Natural killer cell (primary cell): ENCODE data around the gene RALGDS. TPM values are rescaled to one million over a fixed set of nuclear protein-coding genes. Genes with fewer than 3 reads are reported as not detected.
"Not testable (repeated sequence)": the region's sequence is repeated elsewhere in the genome, so short reads cannot be mapped to it uniquely, and the experiment has no call there.

Experiments used
- ATAC-seq, 3 donors: fragments of 150-1000 bp in 2 of 3; fragments of 200-7000 bp in 1 of 3; cut with Tn5 transposase; 1 replicate in 1 of 3; 2 replicates in 2 of 3; pipeline ENCODE4 v1.10.0; 2021; ENCODE audit warnings: mild to moderate bottlenecking in 2 of 3, moderate library complexity in 2 of 3
- DNase-seq, 2 donors: peaks; one replicate each; pipeline versions ENCODE4 v3.0.0 to v3.0.0-alpha.2; 2013 to 2021; ENCODE audit warnings: mixed read lengths in 1 of 2
- H3K27ac ChIP-seq: one replicate; pipeline ENCODE4 v1.5.1; 2013; ENCODE audit warnings: mild to moderate bottlenecking, low read length
- H3K27me3 ChIP-seq: one replicate; pipeline ENCODE4 v1.6.1; 2013; ENCODE audit warnings: low read length; ENCODE audit not compliant: control insufficient read depth, insufficient read depth
- H3K36me3 ChIP-seq: one replicate; pipeline ENCODE4 v1.6.1; 2013; ENCODE audit warnings: low read length; ENCODE audit not compliant: control insufficient read depth, insufficient read depth
- H3K4me1 ChIP-seq: one replicate; pipeline ENCODE4 v1.6.1; 2013; ENCODE audit warnings: low read length; ENCODE audit not compliant: control insufficient read depth, insufficient read depth
- H3K4me3 ChIP-seq: one replicate; pipeline ENCODE4 v1.5.1; 2013; ENCODE audit warnings: low read length
- H3K9me3 ChIP-seq: one replicate; pipeline ENCODE4 v1.6.1; 2013; ENCODE audit warnings: low read length; ENCODE audit not compliant: control insufficient read depth, insufficient read depth
- H3K27ac Mint-ChIP-seq, 2 donors: one replicate each; pipeline ENCODE4 v1.8.0; 2022; ENCODE audit warnings: mild to moderate bottlenecking in 2 of 2, mixed read lengths in 2 of 2, moderate library complexity in 1 of 2
- H3K27me3 Mint-ChIP-seq, 2 donors: one replicate each; pipeline ENCODE4 v1.8.0; 2022; ENCODE audit warnings: low read depth in 2 of 2, mixed read lengths in 2 of 2
- H3K36me3 Mint-ChIP-seq: one replicate; pipeline ENCODE4 v1.8.0; 2022; ENCODE audit warnings: mixed read lengths
- H3K4me1 Mint-ChIP-seq, 2 donors: one replicate each; pipeline ENCODE4 v1.8.0; 2022; ENCODE audit warnings: mixed read lengths in 2 of 2
- H3K4me3 Mint-ChIP-seq: one replicate; pipeline ENCODE4 v1.8.0; 2022; ENCODE audit warnings: mild to moderate bottlenecking, moderate library complexity, mixed read lengths
- H3K9me3 Mint-ChIP-seq, 2 donors: one replicate each; pipeline ENCODE4 v1.8.0; 2022; ENCODE audit warnings: mixed read lengths in 2 of 2
- CTCF ChIP-seq: fragments of 200-600 bp; IDR thresholded peaks from one replicate; pipeline ENCODE4 v1.8.0; 2022; ENCODE audit warnings: antibody characterized with exemption
- WGBS: methylation state at CpG from one replicate; pipeline ENCODE4 v1.1.7; 2013; ENCODE audit warnings: missing lambda C conversion rate; ENCODE audit not compliant: insufficient coverage; 5-methylcytosine and 5-hydroxymethylcytosine counted together
- intact Hi-C: fragments of 100-400 bp; cut with micrococcal nuclease; formaldehyde crosslinking; loops from one replicate; pipeline ENCODE4 v1.14.2; 2022
- total RNA-seq, 4 donors: library from RNA; stranded (reverse); fragments of 120-200 nt in 1 of 4; gene quantifications; one replicate each; pipeline versions ENCODE4 v1.2.3 to v1.2.4, GENCODE V29; 2013 to 2022

The RALGDS gene
- 100 to 1,000 TPM; 206 to 250 (median 208) TPM for total RNA-seq
- total RNA-seq (2013) = 90.7 TPM

- Histone ChIP-seq H3K4me3 (peak within 1 kb of the TSS; percentile 44), H3K36me3 (no peaks in the 10 kb centered on the region), H3K4me1 (peaks cover 92% of the 10 kb centered on the region), H3K27ac (peak within 1 kb of the TSS; percentile 97), H3K27me3 (no peaks in the 10 kb centered on the region), H3K9me3 (no peaks in the 10 kb centered on the region)
- DNase-seq (peak; percentile 87 to 95), ATAC-seq (peak; percentile 78 to 92 (median 84))
- H3K4me1 Mint-ChIP-seq = peaks cover 40 to 68% of the 10 kb centered on the region in 2 donors
- H3K4me3 Mint-ChIP-seq = peak within 1 kb of the TSS; percentile 82
- H3K36me3 Mint-ChIP-seq = no peaks in the 10 kb centered on the region
- H3K27me3 Mint-ChIP-seq = no peaks in the 10 kb centered on the region
- intact Hi-C loops = loop anchor here (1.0 kb wide), 1 partner anchor 28 kb away; no protein-coding TSS in a partner anchor
- 4% methylated on average over 52 of the region's 53 CpGs for WGBS
- peak within 1 kb of the TSS; percentile 75 to 97 for H3K27ac Mint-ChIP-seq
- TF ChIP-seq CTCF = no peak
- H3K9me3 Mint-ChIP-seq = no peaks in the 10 kb centered on the region
Observed at GRCh38 chr9:133121198-133121914, at the start of gene RALGDS. Gene RALGDS (minus strand): TSS chr9:133121240. CDS start chr9:133121154, 86 bp downstream.

- Histone ChIP-seq H3K27ac (no peak overlapping the region), H3K4me1 (no peaks in the 10 kb centered on the region), H3K4me3 (no peak overlapping the region), H3K9me3 (no peaks in the 10 kb centered on the region), H3K27me3 (no peaks in the 10 kb centered on the region), H3K36me3 (no peaks in the 10 kb centered on the region)
- Mint-ChIP-seq H3K27me3 (peaks cover 4 to 5% of the 10 kb centered on the region in 2 donors), H3K4me1 (no peaks in the 10 kb centered on the region), H3K36me3 (no peaks in the 10 kb centered on the region), H3K27ac (no peak overlapping the region), H3K9me3 (no peaks in the 10 kb centered on the region), H3K4me3 (no peak overlapping the region)
- DNase-seq (no peak), ATAC-seq (no peak)
- 78% methylated on average over 8 of the region's 11 CpGs for WGBS
- no peak for TF ChIP-seq CTCF
- intact Hi-C loops = no loop called here
Observed at GRCh38 chr9:133170716-133171115, 49.7 kb upstream of the RALGDS start.

- intact Hi-C loops, H3K4me3 Mint-ChIP-seq, H3K27me3 Mint-ChIP-seq, H3K9me3 Mint-ChIP-seq, H3K4me3 ChIP-seq, H3K36me3 Mint-ChIP-seq, H3K27ac ChIP-seq, ATAC-seq, H3K27me3 ChIP-seq, H3K4me1 Mint-ChIP-seq, H3K9me3 ChIP-seq, H3K4me1 ChIP-seq, H3K36me3 ChIP-seq, DNase-seq, H3K27ac Mint-ChIP-seq: not testable (repeated sequence)
- 89% methylated on average over 12 of the region's 12 CpGs for WGBS
Observed at GRCh38 chr9:133169687-133170086, 48.6 kb upstream of the RALGDS start.

- DNase-seq = no peak
- Mint-ChIP-seq H3K27me3 (peaks cover 4 to 5% of the 10 kb centered on the region in 2 donors), H3K36me3 (no peaks in the 10 kb centered on the region), H3K4me1 (no peaks in the 10 kb centered on the region), H3K4me3 (no peak overlapping the region), H3K27ac (no peak overlapping the region), H3K9me3 (no peaks in the 10 kb centered on the region)
- intact Hi-C loops = no loop called here
- TF ChIP-seq CTCF = no peak
- Histone ChIP-seq H3K4me3 (no peak overlapping the region), H3K36me3 (no peaks in the 10 kb centered on the region), H3K4me1 (peaks cover 2% of the 10 kb centered on the region), H3K27ac (no peak overlapping the region), H3K9me3 (no peaks in the 10 kb centered on the region), H3K27me3 (no peaks in the 10 kb centered on the region)
- 98% methylated on average over 13 of the region's 13 CpGs for WGBS
- no peak for ATAC-seq
Observed at GRCh38 chr9:133169102-133169501, 48.1 kb upstream of the RALGDS start.
